GM12878 (cell line): Measurements from ENCODE around the gene CHMP1A.
A peak's percentile ranks its signal among the peaks of the same experiment; 100 is the strongest.

ENCODE experiments used
- CEBPB ChIP-seq, 2 experiments: fragments of 150-350 bp in 1 of 2; IDR thresholded peaks; 2 replicates each; pipeline ENCODE4 v1.6.1; 2012 to 2014; ENCODE audit warnings: low read depth in 2 of 2, low read length in 2 of 2, borderline replicate concordance in 1 of 2, inconsistent platforms in 1 of 2
- EP300 ChIP-seq, 2 experiments: fragments of 150-350 bp in 1 of 2; IDR thresholded peaks; 2 replicates each; pipeline ENCODE4 v1.6.1; 2011 to 2012; ENCODE audit warnings: low read depth in 2 of 2, low read length in 2 of 2, borderline replicate concordance in 1 of 2, improper control_type of control experiment in 1 of 2, inconsistent platforms in 1 of 2; ENCODE audit not compliant: control insufficient read depth in 1 of 2
- EZH2 ChIP-seq: IDR thresholded peaks from 2 replicates; pipeline ENCODE4 v1.6.1; 2012; ENCODE audit warnings: low read depth, mild to moderate bottlenecking, control low read depth, inconsistent platforms, low read length, borderline replicate concordance; ENCODE audit not compliant: control insufficient read depth
- JUND ChIP-seq: IDR thresholded peaks from 2 replicates; pipeline ENCODE4 v1.6.1; 2012; ENCODE audit warnings: low read depth, mild to moderate bottlenecking, low read length, improper control_type of control experiment, moderate library complexity
- KLF5 ChIP-seq: fragments of 450-650 bp; IDR thresholded peaks from 2 replicates; pipeline ENCODE4 v1.6.1; 2014; ENCODE audit warnings: mild to moderate bottlenecking; ENCODE audit not compliant: partially characterized antibody
- MXI1 ChIP-seq: fragments of 150-350 bp; IDR thresholded peaks from 2 replicates; pipeline ENCODE4 v1.6.1; 2011; ENCODE audit warnings: low read depth, mild to moderate bottlenecking, inconsistent platforms, low read length, improper control_type of control experiment
- NR2C2 ChIP-seq: IDR thresholded peaks from 2 replicates; pipeline ENCODE4 v1.6.1; 2011; ENCODE audit warnings: borderline replicate concordance, low read depth; ENCODE audit not compliant: control insufficient read depth, insufficient read length
- POLR2A ChIP-seq: IDR thresholded peaks from 2 replicates; pipeline ENCODE4 v1.6.1; 2011; ENCODE audit warnings: low read depth, mild to moderate bottlenecking, low read length
- POLR2AphosphoS5 ChIP-seq: IDR thresholded peaks from 2 replicates; pipeline ENCODE4 v1.6.1; 2011; ENCODE audit warnings: mild to moderate bottlenecking, low read length, inconsistent platforms
- RBBP5 ChIP-seq: fragments of 200-600 bp; sonication (generic); conservative IDR thresholded peaks from 2 replicates; pipeline ENCODE4 v1.6.1; 2016
- SREBF1 ChIP-seq: IDR thresholded peaks from 2 replicates; pipeline ENCODE4 v1.6.1; 2012; ENCODE audit warnings: mild to moderate bottlenecking, low read length
- TF ChIP-seq, protein P1 (sequence below), 3 experiments: IDR thresholded peaks in 2 of 3; conservative IDR thresholded peaks in 1 of 3; 2 replicates each; pipeline ENCODE4 v1.5.1; 2011; ENCODE audit warnings: low read depth in 3 of 3, low read length in 3 of 3, mild to moderate bottlenecking in 3 of 3, control low read depth in 2 of 3, moderate library complexity in 2 of 3, inconsistent platforms in 1 of 3, mixed read lengths in 1 of 3; ENCODE audit not compliant: control insufficient read depth in 2 of 3, insufficient read depth in 1 of 3; ENCODE audit errors: extremely low read depth in 1 of 3
- TF ChIP-seq, protein P2 (sequence below): fragments of 450-650 bp; formaldehyde crosslinking; IDR thresholded peaks from 2 replicates; pipeline ENCODE4 v1.5.0; 2022; ENCODE audit warnings: mild to moderate bottlenecking, missing genetic modification characterization

DNA sequence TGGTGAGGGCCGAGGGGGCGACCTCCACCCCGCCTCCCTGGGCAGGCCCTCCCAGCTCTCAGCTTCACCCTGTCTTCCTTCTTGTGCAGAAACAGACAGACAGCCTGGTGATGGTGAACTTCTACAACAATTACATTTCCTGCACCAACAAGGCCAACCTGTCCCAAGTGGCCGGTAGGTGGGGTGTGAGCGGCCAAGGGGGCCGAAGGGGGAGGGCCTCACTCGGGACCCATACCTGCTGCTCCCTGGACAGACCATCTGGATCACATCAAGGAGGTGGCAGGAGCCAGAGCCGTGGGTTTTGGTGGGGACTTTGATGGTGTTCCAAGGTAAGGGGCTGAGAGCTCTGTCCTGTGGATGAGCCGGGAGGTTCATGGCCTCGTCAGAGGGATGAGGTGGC is 20.1 kb downstream of the CHMP1A start:
- TF ChIP-seq KLF5 (no peak), EP300 (IDR thresholded peaks at IDR 0.05; ENCODE audit: borderline replicate concordance in 1 of 2, control insufficient read depth in 1 of 2, low read depth in 2 of 2, low read length in 2 of 2) (no peak), POLR2A (no peak), JUND (no peak), POLR2AphosphoS5 (no peak), SREBF1 (no peak), EZH2 (no peak), MXI1 (no peak), NR2C2 (no peak), RBBP5 (no peak), CEBPB (IDR thresholded peaks at IDR 0.05; ENCODE audit: borderline replicate concordance in 1 of 2, low read depth in 2 of 2, low read length in 2 of 2) (no peak)
- TF ChIP-seq, protein P1, sequence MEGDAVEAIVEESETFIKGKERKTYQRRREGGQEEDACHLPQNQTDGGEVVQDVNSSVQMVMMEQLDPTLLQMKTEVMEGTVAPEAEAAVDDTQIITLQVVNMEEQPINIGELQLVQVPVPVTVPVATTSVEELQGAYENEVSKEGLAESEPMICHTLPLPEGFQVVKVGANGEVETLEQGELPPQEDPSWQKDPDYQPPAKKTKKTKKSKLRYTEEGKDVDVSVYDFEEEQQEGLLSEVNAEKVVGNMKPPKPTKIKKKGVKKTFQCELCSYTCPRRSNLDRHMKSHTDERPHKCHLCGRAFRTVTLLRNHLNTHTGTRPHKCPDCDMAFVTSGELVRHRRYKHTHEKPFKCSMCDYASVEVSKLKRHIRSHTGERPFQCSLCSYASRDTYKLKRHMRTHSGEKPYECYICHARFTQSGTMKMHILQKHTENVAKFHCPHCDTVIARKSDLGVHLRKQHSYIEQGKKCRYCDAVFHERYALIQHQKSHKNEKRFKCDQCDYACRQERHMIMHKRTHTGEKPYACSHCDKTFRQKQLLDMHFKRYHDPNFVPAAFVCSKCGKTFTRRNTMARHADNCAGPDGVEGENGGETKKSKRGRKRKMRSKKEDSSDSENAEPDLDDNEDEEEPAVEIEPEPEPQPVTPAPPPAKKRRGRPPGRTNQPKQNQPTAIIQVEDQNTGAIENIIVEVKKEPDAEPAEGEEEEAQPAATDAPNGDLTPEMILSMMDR (IDR thresholded peaks at IDR 0.05 in 2 of 3, conservative IDR thresholded peaks at IDR 0.05 in 1 of 3; ENCODE audit: control insufficient read depth in 2 of 3, extremely low read depth in 1 of 3, insufficient read depth in 1 of 3, low read depth in 3 of 3, low read length in 3 of 3), result 0 out of 6 replicates have a peak, but pooled peaks of 1 of the 3 experiments have one; percentile 6
- TF ChIP-seq, protein P2, sequence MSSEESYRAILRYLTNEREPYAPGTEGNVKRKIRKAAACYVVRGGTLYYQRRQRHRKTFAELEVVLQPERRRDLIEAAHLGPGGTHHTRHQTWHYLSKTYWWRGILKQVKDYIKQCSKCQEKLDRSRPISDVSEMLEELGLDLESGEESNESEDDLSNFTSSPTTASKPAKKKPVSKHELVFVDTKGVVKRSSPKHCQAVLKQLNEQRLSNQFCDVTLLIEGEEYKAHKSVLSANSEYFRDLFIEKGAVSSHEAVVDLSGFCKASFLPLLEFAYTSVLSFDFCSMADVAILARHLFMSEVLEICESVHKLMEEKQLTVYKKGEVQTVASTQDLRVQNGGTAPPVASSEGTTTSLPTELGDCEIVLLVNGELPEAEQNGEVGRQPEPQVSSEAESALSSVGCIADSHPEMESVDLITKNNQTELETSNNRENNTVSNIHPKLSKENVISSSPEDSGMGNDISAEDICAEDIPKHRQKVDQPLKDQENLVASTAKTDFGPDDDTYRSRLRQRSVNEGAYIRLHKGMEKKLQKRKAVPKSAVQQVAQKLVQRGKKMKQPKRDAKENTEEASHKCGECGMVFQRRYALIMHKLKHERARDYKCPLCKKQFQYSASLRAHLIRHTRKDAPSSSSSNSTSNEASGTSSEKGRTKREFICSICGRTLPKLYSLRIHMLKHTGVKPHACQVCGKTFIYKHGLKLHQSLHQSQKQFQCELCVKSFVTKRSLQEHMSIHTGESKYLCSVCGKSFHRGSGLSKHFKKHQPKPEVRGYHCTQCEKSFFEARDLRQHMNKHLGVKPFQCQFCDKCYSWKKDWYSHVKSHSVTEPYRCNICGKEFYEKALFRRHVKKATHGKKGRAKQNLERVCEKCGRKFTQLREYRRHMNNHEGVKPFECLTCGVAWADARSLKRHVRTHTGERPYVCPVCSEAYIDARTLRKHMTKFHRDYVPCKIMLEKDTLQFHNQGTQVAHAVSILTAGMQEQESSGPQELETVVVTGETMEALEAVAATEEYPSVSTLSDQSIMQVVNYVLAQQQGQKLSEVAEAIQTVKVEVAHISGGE (CRISPR knock-in tag), result no peak
